ENCODE results near the gene ARL4C.
"Not testable (repeated sequence)": the region's sequence is repeated elsewhere in the genome, so short reads cannot be mapped to it uniquely, and the experiment has no call there.

- TF ChIP-seq, protein P1, sequence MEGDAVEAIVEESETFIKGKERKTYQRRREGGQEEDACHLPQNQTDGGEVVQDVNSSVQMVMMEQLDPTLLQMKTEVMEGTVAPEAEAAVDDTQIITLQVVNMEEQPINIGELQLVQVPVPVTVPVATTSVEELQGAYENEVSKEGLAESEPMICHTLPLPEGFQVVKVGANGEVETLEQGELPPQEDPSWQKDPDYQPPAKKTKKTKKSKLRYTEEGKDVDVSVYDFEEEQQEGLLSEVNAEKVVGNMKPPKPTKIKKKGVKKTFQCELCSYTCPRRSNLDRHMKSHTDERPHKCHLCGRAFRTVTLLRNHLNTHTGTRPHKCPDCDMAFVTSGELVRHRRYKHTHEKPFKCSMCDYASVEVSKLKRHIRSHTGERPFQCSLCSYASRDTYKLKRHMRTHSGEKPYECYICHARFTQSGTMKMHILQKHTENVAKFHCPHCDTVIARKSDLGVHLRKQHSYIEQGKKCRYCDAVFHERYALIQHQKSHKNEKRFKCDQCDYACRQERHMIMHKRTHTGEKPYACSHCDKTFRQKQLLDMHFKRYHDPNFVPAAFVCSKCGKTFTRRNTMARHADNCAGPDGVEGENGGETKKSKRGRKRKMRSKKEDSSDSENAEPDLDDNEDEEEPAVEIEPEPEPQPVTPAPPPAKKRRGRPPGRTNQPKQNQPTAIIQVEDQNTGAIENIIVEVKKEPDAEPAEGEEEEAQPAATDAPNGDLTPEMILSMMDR (IDR thresholded peaks at IDR 0.05) = not testable (repeated sequence)
- TF ChIP-seq POLR2A (IDR thresholded peaks at IDR 0.05) = not testable (repeated sequence)
Observed at GRCh38 chr2:234455246-234455645, 41.6 kb downstream of the ARL4C start.

Measured in adrenal gland (tissue), 5 donors.